GM12878 (cell line): Measurements from ENCODE around the gene STX1A. TPM values are rescaled to one million over a fixed set of nuclear protein-coding genes. Genes with fewer than 3 reads are reported as not detected.

ENCODE experiments used
- ATAC-seq: fragments of 200-7000 bp; cut with Tn5 transposase; 3 replicates; pipeline ENCODE4 v1.9.1; 2020; ENCODE audit warnings: mild to moderate bottlenecking, moderate library complexity
- BruUV-seq: library from RNA; stranded (reverse); fragments of 400-500 nt; replicated peaks from 2 replicates; lab custom pipeline; 2021; lab: Mats Ljungman, UMichigan
- CTCF ChIA-PET: fragments of 300-600 bp; sonication (Branson Sonifier 250); formaldehyde crosslinking; extraction: SDS; loops from one replicate; lab custom pipeline; 2021; ENCODE audit warnings: inconsistent platforms; lab: Yijun Ruan, JAX
- POLR2A ChIA-PET: fragments of 350-600 bp; formaldehyde crosslinking; extraction: SDS; loops from one replicate; lab custom pipeline; 2021; ENCODE audit warnings: inconsistent platforms; lab: Charles Lee
- RAD21 ChIA-PET: fragments of 300-600 bp; sonication (Branson Sonifier 250); formaldehyde crosslinking; loops from one replicate; lab custom pipeline; 2023; ENCODE audit warnings: antibody characterized with exemption; ENCODE audit not compliant: unreplicated experiment; lab: Charles Lee
- SMC1A ChIA-PET: fragments of 300-600 bp; sonication (Branson Sonifier 250); formaldehyde crosslinking; loops from one replicate; lab custom pipeline; 2023; ENCODE audit not compliant: unreplicated experiment, uncharacterized antibody; lab: Charles Lee
- DNase-seq: peaks from one replicate; pipeline ENCODE4 v3.0.0-alpha.2; 2011; ENCODE audit warnings: low read depth, low spot score
- FAIRE-seq: peaks from 3 replicates; lab custom pipeline; 2011; peaks lifted over from hg19 to GRCh38; lab: Jason Lieb, UNC
- H2AFZ ChIP-seq: 2 replicates; pipeline ENCODE4 v1.6.0; 2011; ENCODE audit warnings: low read depth, low read length, control low read depth; ENCODE audit not compliant: control insufficient read depth
- H3K27ac ChIP-seq: 2 replicates; pipeline ENCODE4 v1.5.1; 2011; ENCODE audit warnings: control low read depth; ENCODE audit not compliant: control insufficient read depth, insufficient read depth
- H3K27me3 ChIP-seq, 2 experiments: replicated peaks in 1 of 2; 2 replicates each; pipeline versions ENCODE4 v1.6.0 to v1.6.1; 2011; ENCODE audit warnings: low read length in 1 of 2; ENCODE audit not compliant: control insufficient read depth in 2 of 2, insufficient read depth in 2 of 2
- H3K36me3 ChIP-seq, 2 experiments: 2 replicates each; pipeline ENCODE4 v1.5.1; 2011; ENCODE audit warnings: low read length in 1 of 2; ENCODE audit not compliant: control insufficient read depth in 2 of 2, insufficient read depth in 2 of 2
- H3K4me1 ChIP-seq: 2 replicates; pipeline ENCODE4 v1.6.1; 2011; ENCODE audit warnings: mild to moderate bottlenecking, low read length, moderate library complexity, mixed read lengths; ENCODE audit not compliant: control insufficient read depth, insufficient read depth
- H3K4me2 ChIP-seq: 2 replicates; pipeline ENCODE4 v1.6.0; 2011; ENCODE audit warnings: control low read depth; ENCODE audit not compliant: control insufficient read depth, insufficient read depth
- H3K4me3 ChIP-seq: fragments of 200-600 bp; sonication (generic); 2 replicates; pipeline ENCODE4 v1.5.1; 2016
- H3K79me2 ChIP-seq: 2 replicates; pipeline ENCODE4 v1.6.0; 2011; ENCODE audit warnings: low read length; ENCODE audit not compliant: control insufficient read depth, insufficient read depth
- H3K9ac ChIP-seq: 2 replicates; pipeline ENCODE4 v1.8.0; 2011; ENCODE audit warnings: low read length, control low read depth, mixed read lengths; ENCODE audit not compliant: control insufficient read depth, insufficient read depth
- H3K9me3 ChIP-seq: replicated peaks from 3 replicates; pipeline ENCODE4 v1.5.1; 2011; ENCODE audit warnings: mild to moderate bottlenecking, low read length; ENCODE audit not compliant: control insufficient read depth, insufficient read depth
- H4K20me1 ChIP-seq: 2 replicates; pipeline ENCODE4 v1.6.0; 2011; ENCODE audit not compliant: control insufficient read depth, insufficient read depth
- CEBPB ChIP-seq, 2 experiments: fragments of 150-350 bp in 1 of 2; IDR thresholded peaks; 2 replicates each; pipeline ENCODE4 v1.6.1; 2012 to 2014; ENCODE audit warnings: low read depth in 2 of 2, low read length in 2 of 2, borderline replicate concordance in 1 of 2, inconsistent platforms in 1 of 2
- DPF2 ChIP-seq: fragments of 450-650 bp; IDR thresholded peaks from 2 replicates; pipeline ENCODE4 v1.6.1; 2017; ENCODE audit warnings: mild to moderate bottlenecking
- GABPA ChIP-seq: IDR thresholded peaks from 2 replicates; pipeline ENCODE4 v1.6.1; 2014; ENCODE audit warnings: antibody characterized with exemption, low read depth, mild to moderate bottlenecking, inconsistent platforms
- NFIC ChIP-seq: IDR thresholded peaks from 2 replicates; pipeline ENCODE4 v1.6.1; 2012; ENCODE audit warnings: low read depth, mild to moderate bottlenecking, inconsistent platforms, low read length, moderate library complexity
- NR2C1 ChIP-seq: fragments of 450-650 bp; IDR thresholded peaks from 2 replicates; pipeline ENCODE4 v1.6.1; 2017; ENCODE audit warnings: antibody characterized with exemption, mild to moderate bottlenecking, moderate library complexity
- PKNOX1 ChIP-seq: fragments of 450-650 bp; IDR thresholded peaks from 2 replicates; pipeline ENCODE4 v1.6.1; 2016; ENCODE audit warnings: mild to moderate bottlenecking
- RAD51 ChIP-seq: fragments of 450-650 bp; IDR thresholded peaks from 2 replicates; pipeline ENCODE4 v1.6.1; 2016; ENCODE audit warnings: moderate library complexity, mild to moderate bottlenecking, inconsistent platforms
- SUPT20H ChIP-seq: IDR thresholded peaks from 2 replicates; pipeline ENCODE4 v1.6.1; 2011; ENCODE audit warnings: low read depth, mild to moderate bottlenecking, low read length, moderate library complexity, borderline replicate concordance; ENCODE audit not compliant: control insufficient read depth
- SUZ12 ChIP-seq: fragments of 200-600 bp; sonication (generic); IDR thresholded peaks from one replicate; pipeline ENCODE4 v1.6.1; 2018; ENCODE audit warnings: antibody characterized with exemption, mild to moderate bottlenecking; ENCODE audit not compliant: unreplicated experiment
- USF2 ChIP-seq: IDR thresholded peaks from 2 replicates; pipeline ENCODE4 v1.6.1; 2011; ENCODE audit warnings: low read depth, low read length, improper control_type of control experiment, borderline replicate concordance
- WRNIP1 ChIP-seq: IDR thresholded peaks from 2 replicates; pipeline ENCODE4 v1.6.1; 2011; ENCODE audit warnings: low read depth, low read length, improper control_type of control experiment, borderline replicate concordance
- ZNF207 ChIP-seq: fragments of 450-650 bp; IDR thresholded peaks from 2 replicates; pipeline ENCODE4 v1.6.1; 2014; ENCODE audit warnings: antibody characterized with exemption, mild to moderate bottlenecking, borderline replicate concordance
- in situ Hi-C: fragments of 300-500 bp; cut with MboI; formaldehyde crosslinking; loops from 9 replicates; pipeline ENCODE4 v1.14.3; 2018; ENCODE audit warnings: mixed read lengths
- intact Hi-C: fragments of 100-400 bp; cut with micrococcal nuclease; formaldehyde crosslinking; loops from one replicate; pipeline ENCODE4 v1.14.2; 2022; ENCODE audit not compliant: unreplicated experiment
- polyA plus RNA-seq, 11 experiments: library from polyadenylated mRNA; depleted of rRNA in 4 of 11; unstranded in 6 of 11; stranded (reverse) in 5 of 11; fragments of >200 nt; fragmentation: Nextera tagmentation in 4 of 11; fragmentation: Illumina TruSeq in 1 of 11; extraction: Ambion mirVana in 4 of 11; extraction: Trizol in 1 of 11; gene quantifications; 1 replicate in 1 of 11; 2 replicates in 10 of 11; pipeline versions ENCODE4 v1.2.1 to v1.2.3, GENCODE V29; 2011 to 2016; ENCODE audit warnings: inconsistent platforms in 2 of 11, missing spikeins in 2 of 11, low read depth in 1 of 11
- total RNA-seq, 4 experiments: library from RNA; depleted of rRNA in 3 of 4; stranded (reverse); fragments of >200 nt in 3 of 4; fragmentation: Illumina TruSeq in 1 of 4; extraction: Trizol in 1 of 4; gene quantifications; 2 replicates each; pipeline versions ENCODE4 v1.2.1 to v1.2.3, GENCODE V29; 2013 to 2021
- TF ChIP-seq, protein P1 (sequence below): fragments of 450-650 bp; IDR thresholded peaks from 2 replicates; pipeline ENCODE4 v1.6.1; 2017; ENCODE audit warnings: low read depth, mild to moderate bottlenecking, moderate library complexity

STX1A gene
- total and polyA plus RNA-seq, 10 of the 15 experiments (the other 5 are each of a cell fraction or from before 2014, with no cell fraction given), result 0.15 to 5.3 (median 2.5) TPM

DNA sequence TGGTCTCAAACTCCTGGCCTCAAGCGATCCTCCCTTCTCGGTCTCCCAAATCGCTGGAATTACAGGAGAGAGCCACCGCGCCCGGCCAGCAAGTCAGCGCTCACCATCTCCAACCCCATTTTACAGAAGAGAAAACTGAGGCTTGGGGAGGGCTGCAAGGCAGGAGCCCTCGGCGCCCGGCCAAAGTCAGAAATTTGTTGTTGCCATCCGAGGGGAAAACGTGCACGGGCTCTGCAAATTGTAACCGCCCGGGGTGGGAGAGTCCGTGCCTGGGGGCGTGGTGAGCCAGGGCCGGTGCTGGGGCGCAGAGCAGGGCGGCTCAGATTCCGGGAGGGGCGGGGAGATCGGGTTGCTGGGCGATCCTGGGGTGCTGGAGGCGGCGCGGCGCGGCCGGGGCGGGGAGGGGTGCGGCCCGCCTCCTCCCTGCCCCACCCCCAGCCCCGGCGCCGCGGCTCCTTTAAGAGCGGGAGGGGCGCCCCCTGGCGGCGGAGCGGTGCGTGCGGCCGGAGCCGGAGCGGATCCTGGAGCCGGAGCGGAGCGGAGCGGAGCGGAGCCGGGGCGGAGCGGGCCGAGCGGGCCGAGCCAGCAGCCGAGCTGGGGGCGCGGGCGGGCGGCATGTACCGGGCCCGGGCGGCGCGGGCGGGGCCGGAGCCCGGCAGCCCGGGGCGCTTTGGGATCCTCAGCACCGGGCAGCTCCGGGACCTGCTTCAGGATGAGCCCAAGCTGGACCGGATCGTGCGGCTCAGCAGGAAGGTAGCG lies 51.9 kb downstream of the STX1A start, which contains the start of gene VPS37D (continued):
- peak; percentile 40; the same call in 1 of the 2 replicates for TF ChIP-seq NR2C1

GRCh38 chr7:73663033-73663432 lies 56.4 kb downstream of the STX1A start:
- no peak overlapping the region for H3K9ac ChIP-seq
- ChIA-PET POLR2A (no interaction called here), SMC1A (no interaction called here), CTCF (no interaction called here), RAD21 (no interaction called here)
- intact Hi-C loops (no loop called here), in situ Hi-C loops (no loop called here)
- H3K36me3 ChIP-seq, result no peaks in the 10 kb centered on the region
- no peaks in the 10 kb centered on the region; the same call in 2 of the 3 replicates for H3K9me3 ChIP-seq
- BruUV-seq, result no TSS peak
- FAIRE-seq (no peak), DNase-seq (no peak), ATAC-seq (no peak)
- no peak overlapping the region for H3K27ac ChIP-seq
- H3K4me1 ChIP-seq, result no peaks in the 10 kb centered on the region
- H3K4me3 ChIP-seq, result no peak overlapping the region
- peaks cover 0 to 6% of the 10 kb centered on the region in 2 experiments; a peak in 3 of 4 replicates for H3K27me3 ChIP-seq
- no peak overlapping the region for H2AFZ ChIP-seq
- no peaks in the 10 kb centered on the region for H4K20me1 ChIP-seq
- no peak overlapping the region for H3K4me2 ChIP-seq
- no peaks in the 10 kb centered on the region for H3K79me2 ChIP-seq
- TF ChIP-seq CEBPB (IDR thresholded peaks at IDR 0.05; ENCODE audit: borderline replicate concordance in 1 of 2, low read depth in 2 of 2, low read length in 2 of 2) (no peak), WRNIP1 (no peak), SUPT20H (no peak), ZNF207 (no peak), RAD51 (no peak), GABPA (no peak), NFIC (no peak), USF2 (no peak), DPF2 (no peak), SUZ12 (no peak), PKNOX1 (no peak)
- TF ChIP-seq, protein P1, sequence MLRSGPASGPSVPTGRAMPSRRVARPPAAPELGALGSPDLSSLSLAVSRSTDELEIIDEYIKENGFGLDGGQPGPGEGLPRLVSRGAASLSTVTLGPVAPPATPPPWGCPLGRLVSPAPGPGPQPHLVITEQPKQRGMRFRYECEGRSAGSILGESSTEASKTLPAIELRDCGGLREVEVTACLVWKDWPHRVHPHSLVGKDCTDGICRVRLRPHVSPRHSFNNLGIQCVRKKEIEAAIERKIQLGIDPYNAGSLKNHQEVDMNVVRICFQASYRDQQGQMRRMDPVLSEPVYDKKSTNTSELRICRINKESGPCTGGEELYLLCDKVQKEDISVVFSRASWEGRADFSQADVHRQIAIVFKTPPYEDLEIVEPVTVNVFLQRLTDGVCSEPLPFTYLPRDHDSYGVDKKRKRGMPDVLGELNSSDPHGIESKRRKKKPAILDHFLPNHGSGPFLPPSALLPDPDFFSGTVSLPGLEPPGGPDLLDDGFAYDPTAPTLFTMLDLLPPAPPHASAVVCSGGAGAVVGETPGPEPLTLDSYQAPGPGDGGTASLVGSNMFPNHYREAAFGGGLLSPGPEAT, result no peak
